Measurements from ENCODE around the gene GAS6.
"Not testable (repeated sequence)": the region's sequence is repeated elsewhere in the genome, so short reads cannot be mapped to it uniquely, and the experiment has no call there.

Gene GAS6

DNA sequence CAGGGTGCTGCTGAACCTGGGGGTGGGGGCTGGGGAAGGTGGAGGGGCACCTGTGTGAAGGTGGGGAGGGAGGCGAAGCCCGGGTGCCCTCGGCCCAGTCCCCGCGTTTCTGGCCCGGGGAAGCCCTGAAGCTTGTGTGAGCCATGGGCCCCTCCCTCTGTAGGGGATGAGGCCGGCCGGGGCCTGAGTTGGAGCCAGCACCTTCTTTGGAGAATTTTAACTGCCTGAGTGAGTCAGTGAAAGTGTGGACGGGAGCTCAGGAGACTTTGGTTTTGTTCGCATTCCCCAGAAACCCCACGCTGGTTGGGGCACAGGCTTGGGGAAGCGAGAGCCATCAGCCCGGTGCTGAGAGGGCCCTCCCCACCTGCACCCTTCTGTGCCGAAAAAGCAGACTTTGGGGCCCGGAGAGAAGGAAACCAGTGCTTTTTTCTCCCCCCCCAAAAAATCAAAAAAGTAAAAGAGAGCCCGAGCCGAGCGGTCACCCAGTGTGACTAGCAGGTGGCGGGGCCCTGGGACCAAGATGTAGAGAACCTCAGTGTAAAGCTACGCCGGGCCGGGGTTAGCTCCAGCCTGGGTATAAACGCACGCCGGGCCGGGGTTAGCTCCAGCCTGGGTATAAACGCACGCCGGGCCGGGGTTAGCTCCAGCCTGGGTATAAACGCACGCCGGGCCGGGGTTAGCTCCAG lies 59.7 kb downstream of the GAS6 start:
- DNase-seq: no peak

DNA sequence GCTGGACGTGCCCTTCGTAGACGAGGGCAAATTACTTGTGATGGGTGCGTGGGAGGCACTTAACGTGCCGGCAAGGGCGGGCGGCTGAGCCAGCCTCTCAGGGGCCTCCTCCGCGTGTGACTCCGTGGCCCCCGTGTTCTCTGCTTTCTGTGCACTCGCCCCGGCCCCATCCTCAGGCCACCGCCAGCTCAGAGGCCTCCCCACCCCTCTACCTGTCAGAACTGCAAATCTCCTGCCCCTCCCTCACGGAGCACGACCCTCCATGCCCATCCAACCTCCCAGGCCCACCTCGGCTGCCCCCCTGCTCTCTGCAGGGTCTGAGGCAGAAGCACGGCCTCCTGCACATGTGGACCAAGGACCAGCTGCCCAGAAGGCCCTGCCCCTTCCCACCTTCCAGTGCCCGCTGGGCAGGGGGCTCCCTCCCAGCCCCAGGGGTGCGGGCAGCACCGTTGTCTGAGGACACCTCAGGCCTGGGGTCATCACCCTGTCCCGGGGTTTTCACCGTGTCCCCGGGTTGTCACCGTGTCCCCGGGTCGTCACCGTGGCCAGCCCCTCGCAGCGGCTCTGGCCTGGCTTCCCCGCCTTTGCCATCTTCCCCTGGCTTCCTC lies 60.4 kb downstream of the GAS6 start:
- no peak for DNase-seq

DNA sequence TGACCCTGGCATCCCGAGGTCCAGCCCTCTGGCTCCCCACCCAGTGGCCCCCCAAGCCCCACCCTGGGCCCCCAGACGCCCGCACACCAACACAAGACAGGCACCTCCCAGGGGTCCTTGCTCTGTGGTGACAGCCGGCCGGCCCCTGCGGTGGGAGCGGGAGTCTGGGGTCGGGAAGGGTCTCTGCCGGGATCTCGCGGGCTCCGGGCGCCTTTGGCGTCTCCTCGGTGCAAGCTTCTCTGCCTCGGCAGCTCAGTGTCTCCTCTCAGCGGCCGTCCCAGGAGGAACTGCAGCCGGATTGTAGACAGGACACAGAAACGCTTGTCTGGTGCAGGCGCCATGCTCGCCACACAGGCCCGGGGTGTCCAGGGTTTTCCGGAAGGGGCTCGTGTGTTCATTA lies 61.1 kb downstream of the GAS6 start:
- DNase-seq: no peak

DNA sequence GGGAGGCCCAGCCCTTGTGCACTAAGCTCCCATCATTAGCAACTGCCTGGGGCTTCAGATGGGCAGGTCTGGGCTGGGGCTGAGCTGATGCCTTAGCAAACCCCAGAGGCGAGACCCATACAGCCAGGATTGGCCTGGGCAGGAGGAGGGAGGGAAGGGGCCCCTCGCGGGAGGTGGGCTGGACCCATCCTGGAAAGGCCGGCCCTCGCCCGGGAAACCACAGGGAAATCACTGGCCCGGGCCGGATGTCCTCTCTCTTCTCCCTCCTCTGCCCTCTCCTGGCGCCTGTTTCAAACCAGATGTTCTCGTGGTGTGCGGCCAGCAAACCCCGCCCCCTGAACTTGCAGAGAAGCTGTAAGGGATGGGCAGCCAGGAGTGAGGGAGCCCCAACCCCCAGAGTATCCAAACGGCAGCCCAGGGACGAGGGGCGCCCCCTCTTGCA lies 61.8 kb downstream of the GAS6 start:
- peak; percentile 47 for DNase-seq

DNA sequence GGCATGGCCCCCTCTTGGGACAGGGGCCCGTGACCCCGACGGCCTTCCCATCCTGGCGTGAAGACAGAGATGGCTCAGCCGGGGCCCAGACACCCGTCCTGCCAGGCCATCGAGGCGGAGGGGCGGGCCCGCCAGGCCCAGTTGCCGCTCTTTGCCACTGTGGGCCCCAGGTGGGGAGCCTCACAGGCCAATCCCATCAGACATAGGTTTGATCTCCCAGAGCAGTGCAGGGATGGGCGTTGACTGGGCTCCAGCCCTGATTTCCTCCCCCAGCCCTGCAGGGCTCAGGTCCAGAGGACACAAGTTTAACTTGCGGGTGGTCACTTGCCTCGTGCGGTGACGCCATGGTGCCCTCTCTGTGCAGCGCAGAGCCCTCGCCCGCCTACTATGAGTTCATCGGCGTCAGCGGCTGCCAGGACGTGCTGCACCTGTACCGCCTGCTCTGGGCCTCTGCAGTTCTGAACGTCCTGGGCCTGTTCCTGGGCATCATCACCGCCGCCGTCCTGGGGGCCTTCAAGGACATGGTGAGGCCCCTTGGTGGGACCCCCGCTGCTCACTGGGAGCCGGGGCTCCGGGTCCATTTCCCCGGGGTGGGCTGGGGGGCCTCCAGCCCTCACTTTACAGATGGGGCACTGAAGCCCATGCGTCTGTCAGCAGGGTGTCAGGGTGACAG lies 62.5 kb downstream of the GAS6 start:
- no peak for DNase-seq

DNA sequence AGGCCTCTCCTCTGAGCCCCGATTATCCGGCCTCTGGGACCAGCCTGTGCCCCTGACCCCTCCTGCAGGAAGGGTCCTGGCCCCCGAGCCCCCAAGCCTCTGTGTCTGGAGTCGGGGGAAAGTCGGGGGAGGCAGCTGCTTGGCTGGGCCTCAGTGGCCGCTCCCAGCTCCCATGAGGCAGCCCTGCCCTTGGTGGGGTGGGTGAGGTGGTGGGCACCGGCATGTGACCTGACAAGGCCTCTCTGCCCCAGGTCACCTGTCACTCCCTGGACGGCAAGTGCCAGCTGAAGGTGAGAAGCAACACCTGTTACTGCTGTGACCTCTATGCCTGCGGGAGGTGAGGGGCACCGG lies 63.3 kb downstream of the GAS6 start:
- no peak for DNase-seq

DNA sequence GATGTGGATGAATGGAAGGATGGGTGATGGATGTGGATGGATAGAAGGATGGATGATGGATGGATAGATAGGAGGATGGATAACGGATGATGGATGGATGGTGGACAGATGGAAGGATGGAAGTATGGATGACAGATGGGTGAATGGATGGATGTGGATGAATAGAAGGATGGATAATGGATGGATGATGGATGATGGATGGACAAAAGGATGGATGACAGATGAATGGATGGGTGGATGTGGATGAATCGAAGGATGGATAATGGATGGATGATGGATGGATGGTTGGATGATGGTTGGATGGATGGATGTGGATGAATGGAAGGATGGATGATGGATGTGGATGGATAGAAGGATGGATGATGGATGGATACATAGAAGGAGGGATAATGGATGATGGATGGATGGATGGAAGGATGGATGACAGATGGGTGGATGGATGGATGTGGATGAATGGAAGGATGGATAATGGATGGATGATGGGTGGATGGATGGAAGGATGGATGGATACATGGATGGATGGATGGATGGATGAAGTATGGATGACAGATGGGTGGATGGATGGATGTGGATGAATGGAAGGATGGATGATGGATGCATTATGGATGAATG lies 65.6 kb downstream of the GAS6 start:
- DNase-seq: no peak

DNA sequence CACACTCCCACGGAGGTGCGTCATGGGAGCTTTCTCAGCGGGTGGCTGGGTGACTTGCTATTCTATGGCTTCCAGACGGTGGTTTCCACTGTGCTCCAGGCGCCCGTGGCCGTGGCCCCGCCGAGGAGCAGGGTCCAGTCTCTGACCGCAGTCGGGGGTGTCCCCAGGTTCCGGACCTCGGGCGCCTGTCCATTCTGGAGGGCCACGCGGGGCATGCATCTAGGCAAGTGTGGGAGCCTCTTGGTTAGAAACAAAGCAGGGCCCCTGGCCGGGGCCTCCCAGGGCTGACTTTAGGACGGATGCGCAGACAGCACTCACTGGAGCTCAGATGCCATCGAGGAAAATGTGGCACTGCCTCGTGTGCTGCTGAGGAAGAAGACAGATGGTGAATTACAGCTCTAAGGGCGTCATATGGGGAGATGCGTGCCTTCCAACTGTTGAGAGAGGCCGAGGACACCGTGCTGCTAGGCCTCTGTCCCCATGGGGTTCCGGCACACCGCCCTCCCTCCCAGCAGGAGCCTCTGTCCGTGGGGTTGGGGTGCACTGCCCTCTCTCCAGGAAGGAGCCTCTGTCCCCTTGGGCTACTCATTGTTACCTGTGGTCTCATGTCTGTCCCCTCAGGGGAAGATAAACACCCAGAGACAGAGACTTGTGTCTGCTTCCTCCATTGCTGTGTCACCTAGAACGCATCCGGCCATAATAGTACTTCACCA lies 66.8 kb downstream of the GAS6 start:
- no peak for DNase-seq

DNA sequence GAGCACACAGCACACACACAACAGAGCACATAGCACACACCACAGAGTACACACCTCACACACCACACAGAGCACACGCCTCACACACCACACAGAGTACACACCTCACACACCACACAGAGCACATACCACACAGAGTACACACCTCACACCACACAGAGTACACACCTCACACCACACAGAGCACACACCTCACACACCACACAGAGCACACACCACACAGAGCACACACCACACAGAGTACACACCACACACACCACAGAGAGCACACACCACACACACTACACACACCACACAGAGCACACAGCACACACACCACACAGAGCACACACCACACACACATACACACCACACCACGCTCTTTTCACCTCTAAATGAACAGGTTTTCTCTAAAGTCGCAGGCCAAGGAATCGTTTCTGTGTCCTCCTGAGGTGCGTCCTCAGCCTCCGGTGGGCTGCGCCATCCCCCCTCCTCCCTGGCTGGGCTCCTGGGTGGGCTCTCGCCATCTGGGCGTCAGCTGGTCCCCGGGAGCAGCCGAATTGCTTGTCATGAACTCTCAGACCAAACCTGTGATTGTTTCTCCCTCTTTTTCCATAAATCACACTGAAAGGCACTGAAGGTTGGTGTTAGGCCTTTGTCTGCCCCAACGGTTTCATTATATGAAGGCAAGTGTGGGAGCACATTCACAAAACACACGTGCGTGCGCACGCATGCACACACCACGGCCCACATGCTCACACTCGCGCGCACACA lies 67.5 kb downstream of the GAS6 start:
- no peak for DNase-seq

DNA sequence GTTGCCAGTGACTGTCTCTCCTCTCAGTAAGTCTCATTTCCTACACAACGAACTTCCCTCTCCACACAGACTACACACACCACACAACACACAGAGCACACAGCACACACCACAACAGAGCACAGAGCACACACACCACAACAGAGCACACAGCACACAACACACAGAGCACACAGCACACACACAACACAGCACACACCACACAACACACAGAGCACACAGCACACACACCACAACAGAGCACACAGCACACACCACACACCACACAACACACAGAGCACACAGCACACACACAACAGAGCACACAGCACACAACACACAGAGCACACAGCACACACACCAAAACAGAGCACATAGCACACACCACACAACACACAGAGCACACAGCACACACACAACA lies 68.5 kb downstream of the GAS6 start:
- DNase-seq: not testable (repeated sequence)

DNA sequence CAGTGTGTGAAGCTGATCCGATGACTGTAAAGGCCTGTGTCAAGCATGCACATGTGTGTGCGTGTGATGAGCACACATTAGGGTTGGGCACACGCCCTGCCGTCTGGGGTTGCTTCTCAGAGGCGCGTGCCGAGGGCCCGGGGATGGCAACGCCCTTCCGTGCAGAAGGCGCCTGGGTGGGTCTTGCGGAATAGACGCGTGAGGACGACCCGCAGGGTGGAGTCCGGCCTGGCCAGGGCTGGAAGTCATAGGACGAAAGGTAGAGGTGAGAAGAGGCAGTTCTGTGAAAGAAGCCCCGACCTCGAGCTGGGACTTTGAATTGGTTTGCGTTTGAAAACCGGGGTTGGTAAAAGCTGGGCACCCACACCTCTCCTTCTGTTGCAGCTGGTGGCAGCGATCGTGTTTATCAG lies 69.1 kb downstream of the GAS6 start:
- no peak for DNase-seq

DNA sequence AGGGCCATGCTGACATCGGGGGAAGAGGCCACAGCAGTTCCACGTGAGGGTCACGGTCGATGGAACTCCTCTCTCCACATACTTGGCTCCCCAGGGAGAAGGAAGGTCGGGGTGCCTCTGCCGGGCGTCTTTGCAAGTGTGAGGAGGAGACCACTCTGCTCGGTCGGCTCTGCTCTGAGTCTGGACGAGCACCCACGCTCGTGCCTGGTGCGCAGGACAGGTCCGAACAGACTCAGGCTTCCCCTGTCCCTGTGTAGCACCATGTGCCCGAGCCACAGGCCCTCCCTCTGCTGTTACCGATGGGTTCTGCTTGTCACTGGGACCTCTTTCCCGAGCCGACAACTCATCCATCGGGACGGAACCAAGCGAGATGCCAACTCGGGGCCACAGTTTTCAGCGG lies 69.8 kb downstream of the GAS6 start:
- no peak for DNase-seq

DNA sequence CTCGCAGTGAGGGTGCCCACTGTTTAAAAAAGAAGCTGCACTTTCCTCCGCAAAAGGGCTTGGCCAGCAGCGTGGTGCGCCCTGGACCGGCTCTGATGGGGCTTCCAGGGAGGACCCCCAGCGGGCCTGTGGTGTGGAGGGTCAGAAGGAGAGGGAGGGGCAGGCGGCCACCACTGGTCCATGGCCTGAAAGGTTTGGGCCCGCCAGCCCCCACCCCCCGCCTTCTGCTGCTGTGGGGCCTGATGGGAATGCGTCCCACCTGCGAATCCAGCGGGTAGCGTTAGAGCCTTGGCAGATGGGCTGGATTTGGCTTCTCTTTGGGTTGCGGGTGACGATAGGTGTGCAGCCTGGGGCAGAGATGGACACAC lies 70.2 kb downstream of the GAS6 start:
- DNase-seq: no peak

DNA sequence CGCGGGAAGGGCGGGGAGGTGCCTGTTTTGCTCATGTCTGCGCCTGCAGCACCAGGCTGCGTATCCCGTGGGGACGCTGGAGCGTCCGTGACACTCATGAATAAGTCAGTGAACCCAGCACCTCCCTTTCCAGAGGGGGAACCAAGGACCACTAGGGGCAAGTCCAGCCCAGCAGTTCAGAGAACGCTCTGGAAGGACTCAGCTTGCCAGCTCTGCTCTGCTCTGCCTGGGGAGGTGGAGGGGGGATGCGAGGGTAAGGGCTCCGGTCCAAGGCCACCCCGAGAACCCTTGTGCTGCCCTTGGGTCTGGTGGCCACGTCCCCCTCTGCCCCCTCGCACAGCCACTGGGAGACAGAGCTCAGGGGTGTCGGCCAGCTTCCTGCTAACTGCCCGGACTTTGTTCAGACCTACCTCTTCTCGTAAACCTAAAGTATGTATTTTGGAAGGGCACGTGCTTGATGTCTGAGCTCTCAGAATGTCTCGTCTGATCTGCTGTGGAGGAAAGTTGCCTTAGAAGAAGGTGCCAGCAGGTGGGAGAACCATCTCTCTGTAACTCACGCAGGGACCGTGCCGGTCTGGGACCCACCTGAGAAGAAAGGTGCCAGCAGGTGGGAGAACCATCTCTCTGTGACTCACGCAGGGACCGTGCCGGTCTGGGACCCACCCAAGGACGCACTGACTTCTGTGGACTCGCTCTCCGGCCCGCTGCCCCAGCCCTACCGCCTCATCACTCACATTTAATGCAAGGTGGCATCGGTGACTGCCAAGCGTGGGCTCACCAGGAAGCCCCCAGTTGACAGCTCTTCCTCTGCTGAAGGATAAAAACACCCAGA lies 70.8 kb downstream of the GAS6 start:
- no peak for DNase-seq

DNA sequence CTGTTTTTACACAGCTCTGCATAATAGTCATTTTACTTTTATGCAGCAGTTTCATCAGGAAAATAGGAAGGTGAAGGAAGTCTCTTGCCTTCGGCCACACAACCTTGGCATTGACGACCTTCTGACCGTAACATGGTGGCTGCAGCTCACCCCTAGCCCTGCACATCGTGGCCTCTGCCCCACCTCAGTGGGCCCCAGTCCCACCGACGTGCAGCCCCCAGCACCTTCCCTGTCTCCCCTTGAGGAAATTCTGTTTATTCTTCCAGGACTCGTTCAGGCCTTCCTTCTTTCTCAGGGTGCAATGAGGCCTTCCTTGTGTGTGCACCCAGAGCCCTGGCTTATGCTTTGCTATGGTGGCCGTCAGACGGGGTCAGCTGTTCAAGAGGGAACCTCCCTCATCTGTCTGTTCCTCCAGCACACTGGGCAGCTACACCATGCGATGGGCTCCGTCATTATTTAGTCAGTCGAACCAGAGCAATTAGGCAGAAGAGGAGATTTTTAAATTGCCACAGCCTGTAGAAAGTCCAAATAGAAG lies 71.6 kb downstream of the GAS6 start:
- no peak for DNase-seq

DNA sequence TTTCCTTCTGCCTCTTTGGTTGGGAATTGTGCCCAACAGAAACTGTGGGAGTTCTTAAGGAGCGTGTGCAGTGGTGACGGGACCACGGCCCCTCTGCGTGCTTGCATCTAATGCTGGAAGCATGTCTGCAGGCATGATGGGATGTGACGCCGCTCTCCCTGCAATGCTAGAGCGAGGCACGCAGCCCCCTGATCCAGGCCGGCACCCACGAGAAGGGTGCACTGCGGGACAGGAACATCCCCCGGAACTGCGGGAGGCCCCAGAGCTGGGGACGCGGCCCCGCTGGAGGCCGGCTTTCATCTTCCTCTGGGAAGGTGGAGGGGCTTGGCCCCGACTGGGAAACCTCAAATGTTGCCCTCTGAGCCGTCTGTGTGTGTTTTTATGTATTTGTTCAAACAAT lies 72.1 kb downstream of the GAS6 start:
- no peak for DNase-seq

DNA sequence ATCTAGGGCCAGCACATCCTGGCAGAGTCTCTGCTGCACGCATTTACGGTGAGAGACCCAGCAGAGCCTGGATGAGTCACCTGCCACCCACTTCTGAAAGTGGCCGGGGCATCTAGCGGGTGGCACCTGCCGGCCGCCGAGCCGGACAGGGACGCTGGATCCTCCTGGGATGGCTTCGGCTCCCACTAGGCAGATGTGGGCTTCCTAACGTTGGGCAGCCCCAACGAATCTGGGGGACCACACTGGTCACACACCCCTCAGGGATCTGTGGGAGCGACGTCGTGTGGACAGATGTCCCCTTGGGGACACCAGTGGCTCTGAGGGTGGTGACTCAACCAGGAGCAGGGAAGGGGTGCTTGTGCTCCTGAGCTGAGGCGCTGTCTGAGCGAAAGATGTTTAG lies 72.7 kb downstream of the GAS6 start:
- DNase-seq: no peak

DNA sequence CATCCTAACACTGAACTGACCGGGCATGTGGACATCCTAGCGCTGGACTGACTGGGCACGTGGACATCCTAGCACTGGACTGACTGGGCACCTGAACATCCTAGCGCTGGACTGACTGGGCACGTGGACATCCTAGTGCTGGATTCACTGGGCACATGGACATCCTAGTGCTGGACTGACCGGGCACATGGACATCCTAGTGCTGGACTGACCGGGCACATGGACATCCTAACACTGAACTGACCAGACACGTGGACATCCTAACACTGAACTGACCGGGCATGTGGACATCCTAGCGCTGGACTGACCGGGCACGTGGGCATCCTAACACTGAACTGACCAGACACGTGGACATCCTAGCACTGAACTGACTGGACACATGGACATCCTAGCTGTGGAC lies 73.9 kb downstream of the GAS6 start:
- DNase-seq: not testable (repeated sequence)

DNA sequence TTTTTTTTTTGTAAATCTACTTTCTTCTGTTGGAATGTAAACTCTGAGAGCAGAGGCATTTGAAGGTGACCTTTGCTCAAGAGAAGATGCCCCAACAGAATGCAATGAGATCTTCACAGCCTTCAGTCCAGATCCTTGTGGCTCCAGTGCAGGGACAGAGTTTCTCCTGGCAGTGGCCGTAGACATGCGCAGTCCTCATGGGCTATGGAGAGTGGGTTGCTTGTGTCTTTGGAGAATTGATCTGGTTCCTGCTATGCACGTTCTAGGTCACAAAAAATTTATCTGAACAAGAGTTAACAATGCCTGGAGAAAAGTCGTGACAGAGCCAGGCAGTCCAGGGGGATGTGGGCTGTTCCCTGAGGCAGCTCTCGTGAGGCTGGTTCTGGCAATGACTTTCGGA lies 74.7 kb downstream of the GAS6 start:
- no peak for DNase-seq

DNA sequence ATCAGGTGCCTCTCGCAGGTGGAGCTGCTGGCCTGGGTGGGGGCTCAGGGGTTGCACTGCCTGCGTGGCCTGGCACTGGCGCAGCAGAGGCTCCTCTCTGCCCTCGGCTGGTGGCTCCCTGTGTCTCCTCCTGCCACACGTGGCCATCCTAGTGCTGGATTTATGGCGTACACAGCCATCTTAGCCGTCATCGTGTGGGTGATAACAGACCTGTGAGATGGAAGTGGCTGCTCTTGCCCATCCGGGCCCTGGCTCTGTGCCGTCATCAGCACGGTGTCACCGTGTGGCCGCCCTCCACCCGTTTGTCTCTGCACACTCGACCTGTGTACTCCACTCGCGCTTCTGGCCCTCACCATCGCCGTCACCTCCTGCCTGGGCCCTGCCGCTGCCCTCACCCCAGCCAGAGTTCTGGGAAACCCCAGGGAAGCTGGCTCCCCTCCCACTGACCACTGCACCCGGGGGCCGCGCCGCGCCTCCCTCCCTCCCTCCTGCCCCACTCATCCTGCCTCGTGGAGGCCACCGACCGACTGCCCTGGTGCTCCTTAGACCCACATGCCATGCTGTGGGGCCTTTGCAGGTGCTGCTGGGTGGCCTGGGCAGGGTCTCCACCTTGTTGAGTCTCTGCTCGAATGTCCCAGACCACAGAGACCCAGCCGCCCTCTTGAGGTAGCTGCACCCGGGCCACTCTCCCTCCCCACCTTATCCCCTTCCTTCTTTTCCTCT lies 75.3 kb downstream of the GAS6 start:
- no peak for DNase-seq

DNA sequence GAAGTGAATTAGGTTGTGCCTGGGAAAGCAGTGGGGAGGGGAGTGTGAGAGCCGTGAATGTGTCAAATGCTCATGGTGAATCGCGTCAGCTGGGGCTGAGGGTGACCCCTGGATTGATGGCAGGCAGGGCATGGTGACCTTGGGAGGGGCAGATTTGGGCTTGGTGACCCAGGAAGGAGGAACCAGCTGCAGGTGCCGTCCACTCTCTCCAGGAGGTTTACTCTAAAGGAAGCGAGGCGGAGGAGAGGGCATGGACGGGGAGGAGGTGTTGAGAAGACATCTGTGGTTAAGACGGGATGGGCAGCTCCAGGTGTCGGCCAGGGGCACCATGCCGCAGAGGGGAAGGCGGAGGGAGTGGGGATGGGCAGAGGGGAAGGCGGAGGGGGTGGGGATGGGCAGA lies 76.2 kb downstream of the GAS6 start:
- DNase-seq: no peak

All from RPMI8226 (cell line).